T-helper 1 cell treated with Interleukin-12 subunit alpha and Interleukin-12 subunit beta and Interleukin-4 antibody, amounts not matched to agents 30 μg/mL and 1 μg/mL, for 36 hours (primary cell): ENCODE data around the gene DENND1A.

Source experiments
- H3K27ac Mint-ChIP-seq: one replicate; pipeline ENCODE4 v1.8.0; 2021; ENCODE audit warnings: mild to moderate bottlenecking, mixed read lengths
- H3K27me3 Mint-ChIP-seq: one replicate; pipeline ENCODE4 v1.8.0; 2021; ENCODE audit warnings: low read depth, mixed read lengths
- H3K36me3 Mint-ChIP-seq: one replicate; pipeline ENCODE4 v1.8.0; 2021; ENCODE audit warnings: low read depth, mixed read lengths
- H3K4me1 Mint-ChIP-seq: one replicate; pipeline ENCODE4 v1.8.0; 2021; ENCODE audit warnings: low read depth, mixed read lengths
- H3K4me3 Mint-ChIP-seq: one replicate; pipeline ENCODE4 v1.8.0; 2021; ENCODE audit warnings: mild to moderate bottlenecking, moderate library complexity, mixed read lengths
- H3K9me3 Mint-ChIP-seq: one replicate; pipeline ENCODE4 v1.8.0; 2021; ENCODE audit warnings: mixed read lengths

DENND1A gene

GRCh38 chr9:123561046-123561445, 368.9 kb downstream of the DENND1A start:
- Mint-ChIP-seq H3K27ac (no peak overlapping the region), H3K9me3 (no peaks in the 10 kb centered on the region), H3K36me3 (peaks cover 4% of the 10 kb centered on the region), H3K4me1 (peaks cover 13% of the 10 kb centered on the region), H3K4me3 (no peak overlapping the region), H3K27me3 (no peaks in the 10 kb centered on the region)

- peaks cover 2% of the 10 kb centered on the region for H3K36me3 Mint-ChIP-seq
- no peaks in the 10 kb centered on the region for H3K27me3 Mint-ChIP-seq
- H3K27ac Mint-ChIP-seq = no peak overlapping the region
- no peak overlapping the region for H3K4me3 Mint-ChIP-seq
- H3K9me3 Mint-ChIP-seq = no peaks in the 10 kb centered on the region
- H3K4me1 Mint-ChIP-seq = peaks cover 3% of the 10 kb centered on the region
These were observed 373.2 kb downstream of the DENND1A start for GRCh38 chr9:123556464-123557435.

- Mint-ChIP-seq H3K4me1 (peaks cover 3% of the 10 kb centered on the region), H3K27me3 (no peaks in the 10 kb centered on the region), H3K36me3 (peaks cover 2% of the 10 kb centered on the region), H3K9me3 (no peaks in the 10 kb centered on the region), H3K4me3 (no peak overlapping the region), H3K27ac (no peak overlapping the region)
These were observed 374.3 kb downstream of the DENND1A start for GRCh38 chr9:123555646-123556045.

GRCh38 chr9:123552530-123552929, 377.4 kb downstream of the DENND1A start:
- peaks cover 2% of the 10 kb centered on the region for H3K36me3 Mint-ChIP-seq
- no peak overlapping the region for H3K27ac Mint-ChIP-seq
- peaks cover 7% of the 10 kb centered on the region for H3K4me1 Mint-ChIP-seq
- H3K9me3 Mint-ChIP-seq = no peaks in the 10 kb centered on the region
- no peak overlapping the region for H3K4me3 Mint-ChIP-seq
- H3K27me3 Mint-ChIP-seq = no peaks in the 10 kb centered on the region

- no peak overlapping the region for H3K4me3 Mint-ChIP-seq
- H3K4me1 Mint-ChIP-seq = peaks cover 7% of the 10 kb centered on the region
- peaks cover 2% of the 10 kb centered on the region for H3K36me3 Mint-ChIP-seq
- H3K27me3 Mint-ChIP-seq = no peaks in the 10 kb centered on the region
- H3K9me3 Mint-ChIP-seq = no peaks in the 10 kb centered on the region
- H3K27ac Mint-ChIP-seq = no peak overlapping the region
These were observed 378.2 kb downstream of the DENND1A start for GRCh38 chr9:123551734-123552133.

GRCh38 chr9:123550797-123551196, 379.1 kb downstream of the DENND1A start:
- H3K4me1 Mint-ChIP-seq = peaks cover 4% of the 10 kb centered on the region
- no peaks in the 10 kb centered on the region for H3K9me3 Mint-ChIP-seq
- no peaks in the 10 kb centered on the region for H3K27me3 Mint-ChIP-seq
- no peak overlapping the region for H3K27ac Mint-ChIP-seq
- H3K36me3 Mint-ChIP-seq = peaks cover 2% of the 10 kb centered on the region
- no peak overlapping the region for H3K4me3 Mint-ChIP-seq

GRCh38 chr9:123550012-123550411, 379.9 kb downstream of the DENND1A start:
- H3K27ac Mint-ChIP-seq = no peak overlapping the region
- no peaks in the 10 kb centered on the region for H3K27me3 Mint-ChIP-seq
- peaks cover 4% of the 10 kb centered on the region for H3K4me1 Mint-ChIP-seq
- H3K36me3 Mint-ChIP-seq = peaks cover 1% of the 10 kb centered on the region
- H3K4me3 Mint-ChIP-seq = no peak overlapping the region
- no peaks in the 10 kb centered on the region for H3K9me3 Mint-ChIP-seq

- H3K4me3 Mint-ChIP-seq = no peak overlapping the region
- no peak overlapping the region for H3K27ac Mint-ChIP-seq
- no peaks in the 10 kb centered on the region for H3K36me3 Mint-ChIP-seq
- H3K4me1 Mint-ChIP-seq = peaks cover 4% of the 10 kb centered on the region
- no peaks in the 10 kb centered on the region for H3K27me3 Mint-ChIP-seq
- no peaks in the 10 kb centered on the region for H3K9me3 Mint-ChIP-seq
These were observed 381.0 kb downstream of the DENND1A start for GRCh38 chr9:123548741-123549545.

- H3K27ac Mint-ChIP-seq = no peak overlapping the region
- H3K4me1 Mint-ChIP-seq = peaks cover 1% of the 10 kb centered on the region
- no peak overlapping the region for H3K4me3 Mint-ChIP-seq
- H3K27me3 Mint-ChIP-seq = peaks cover 3% of the 10 kb centered on the region
- H3K36me3 Mint-ChIP-seq = no peaks in the 10 kb centered on the region
- H3K9me3 Mint-ChIP-seq = no peaks in the 10 kb centered on the region
These were observed 385.7 kb downstream of the DENND1A start for GRCh38 chr9:123544007-123544827.

GRCh38 chr9:123543492-123543891, 386.4 kb downstream of the DENND1A start:
- Mint-ChIP-seq H3K27me3 (peaks cover 3% of the 10 kb centered on the region), H3K36me3 (no peaks in the 10 kb centered on the region), H3K4me1 (no peaks in the 10 kb centered on the region), H3K4me3 (no peak overlapping the region), H3K27ac (no peak overlapping the region), H3K9me3 (no peaks in the 10 kb centered on the region)

- Mint-ChIP-seq H3K27me3 (peaks cover 3% of the 10 kb centered on the region), H3K9me3 (no peaks in the 10 kb centered on the region), H3K27ac (no peak overlapping the region), H3K4me3 (no peak overlapping the region), H3K36me3 (no peaks in the 10 kb centered on the region), H3K4me1 (no peaks in the 10 kb centered on the region)
These were observed 387.3 kb downstream of the DENND1A start for GRCh38 chr9:123542435-123543225.

- no peak overlapping the region for H3K27ac Mint-ChIP-seq
- no peak overlapping the region for H3K4me3 Mint-ChIP-seq
- H3K4me1 Mint-ChIP-seq = peaks cover 6% of the 10 kb centered on the region
- no peaks in the 10 kb centered on the region for H3K9me3 Mint-ChIP-seq
- H3K27me3 Mint-ChIP-seq = peaks cover 3% of the 10 kb centered on the region
- H3K36me3 Mint-ChIP-seq = no peaks in the 10 kb centered on the region
These were observed 388.5 kb downstream of the DENND1A start for GRCh38 chr9:123541411-123541810.

- Mint-ChIP-seq H3K27me3 (peaks cover 3% of the 10 kb centered on the region), H3K9me3 (no peaks in the 10 kb centered on the region), H3K36me3 (no peaks in the 10 kb centered on the region), H3K4me1 (peaks cover 8% of the 10 kb centered on the region), H3K27ac (no peak overlapping the region), H3K4me3 (no peak overlapping the region)
These were observed 389.5 kb downstream of the DENND1A start for GRCh38 chr9:123540457-123540856.
